GM19099 (cell line): ENCODE measurements around the gene MYO3B.

ENCODE experiments used
- POLR2A ChIP-seq: IDR thresholded peaks from 3 replicates; pipeline ENCODE4 v1.6.1; 2011; ENCODE audit warnings: low read depth; ENCODE audit not compliant: insufficient read length; ENCODE audit errors: extremely low read depth

Gene MYO3B

DNA sequence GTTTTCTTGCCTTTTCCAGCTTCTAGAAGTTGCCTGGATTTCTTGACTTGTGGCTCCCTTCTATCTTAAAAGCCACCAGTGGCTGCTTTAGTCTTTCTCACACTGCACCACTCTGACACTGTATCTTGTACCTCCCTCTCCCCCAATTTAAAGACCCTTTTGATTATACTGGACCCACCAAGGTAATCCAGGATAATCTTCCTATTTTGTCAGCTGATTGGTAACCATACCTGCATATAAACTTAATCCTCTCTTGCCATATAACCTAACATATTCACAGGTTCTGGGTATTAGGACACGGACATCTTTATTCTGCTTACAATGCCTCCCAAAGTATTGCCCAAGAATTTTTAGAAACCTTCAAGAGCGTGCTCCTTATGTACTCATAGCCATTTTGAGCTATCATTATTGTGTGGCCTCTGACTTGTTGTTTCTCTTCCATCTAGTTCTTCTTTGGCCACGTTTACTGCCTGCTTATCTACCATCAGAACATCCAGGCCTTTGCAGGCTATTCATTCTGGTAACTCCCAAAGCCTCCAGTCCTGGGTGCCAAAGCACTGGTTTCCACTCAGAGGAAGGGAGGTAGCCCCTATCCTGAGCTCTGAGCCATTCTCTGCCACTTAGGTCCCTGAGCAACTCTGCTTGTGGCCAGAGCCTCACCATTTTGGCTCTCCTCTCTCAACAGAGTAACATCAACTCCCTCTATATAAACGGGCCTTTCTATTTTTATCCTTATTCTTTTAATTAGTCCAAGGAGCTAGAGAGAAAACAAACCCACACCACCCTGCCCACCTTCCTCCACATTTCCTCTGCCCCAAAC lies 70.8 kb downstream of the MYO3B start:
- TF ChIP-seq POLR2A: no peak

DNA sequence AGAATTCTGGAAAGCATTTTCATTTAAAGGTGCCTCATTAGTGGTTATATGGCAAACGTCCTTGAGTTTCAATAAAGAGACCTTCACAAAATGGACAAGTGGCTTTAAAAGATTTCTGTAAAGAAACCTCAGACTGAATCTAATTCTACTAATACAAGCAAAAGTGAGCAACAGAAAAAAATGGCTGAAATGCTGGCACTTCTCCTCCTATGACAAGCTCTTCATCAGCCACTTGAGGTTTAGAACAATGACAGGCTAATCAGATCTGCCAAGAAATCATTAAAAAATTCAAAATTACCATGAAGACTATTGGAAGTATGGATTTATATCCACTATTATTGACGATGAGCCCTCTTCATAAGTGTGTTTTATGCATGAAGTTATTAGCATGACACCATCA lies 71.8 kb downstream of the MYO3B start:
- no peak for TF ChIP-seq POLR2A

DNA sequence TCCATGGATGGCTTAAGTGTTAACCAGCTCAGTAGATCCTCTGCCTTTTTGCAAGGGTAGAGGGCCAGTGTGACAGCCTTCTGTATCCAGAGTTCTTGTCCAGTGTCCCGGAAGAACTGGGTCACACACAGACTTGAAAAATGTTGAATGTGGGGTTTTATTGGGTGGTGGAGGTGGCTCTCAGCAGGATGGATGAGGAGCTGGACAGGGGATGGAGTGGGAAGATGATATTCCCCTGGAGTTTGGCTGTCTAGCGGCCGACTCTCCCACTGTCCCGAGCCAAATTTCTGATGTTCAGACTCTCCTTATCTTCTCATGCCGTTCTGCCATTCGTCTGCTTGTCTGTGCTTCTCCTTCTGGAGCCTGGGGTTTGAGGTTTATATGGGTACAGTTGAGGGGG lies 72.6 kb downstream of the MYO3B start:
- no peak for TF ChIP-seq POLR2A

DNA sequence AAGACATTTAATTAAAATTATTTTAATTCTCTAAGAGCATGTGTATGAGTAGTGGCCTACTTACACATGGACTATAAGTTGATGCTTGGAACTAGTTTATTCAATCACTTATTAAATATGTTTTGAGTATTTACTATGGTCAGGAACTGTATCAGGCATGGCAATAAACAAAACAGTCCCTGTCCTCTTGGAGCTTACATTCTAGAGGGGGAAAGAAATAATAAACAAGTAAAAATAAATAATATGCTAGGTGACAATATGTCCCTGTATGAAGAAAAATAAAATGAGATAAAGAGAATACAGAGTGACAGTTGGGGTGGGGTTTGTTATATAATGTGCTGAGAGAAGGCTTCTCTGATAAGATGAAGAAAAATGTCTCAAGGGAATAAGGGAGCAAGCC lies 74.5 kb downstream of the MYO3B start:
- no peak for TF ChIP-seq POLR2A

DNA sequence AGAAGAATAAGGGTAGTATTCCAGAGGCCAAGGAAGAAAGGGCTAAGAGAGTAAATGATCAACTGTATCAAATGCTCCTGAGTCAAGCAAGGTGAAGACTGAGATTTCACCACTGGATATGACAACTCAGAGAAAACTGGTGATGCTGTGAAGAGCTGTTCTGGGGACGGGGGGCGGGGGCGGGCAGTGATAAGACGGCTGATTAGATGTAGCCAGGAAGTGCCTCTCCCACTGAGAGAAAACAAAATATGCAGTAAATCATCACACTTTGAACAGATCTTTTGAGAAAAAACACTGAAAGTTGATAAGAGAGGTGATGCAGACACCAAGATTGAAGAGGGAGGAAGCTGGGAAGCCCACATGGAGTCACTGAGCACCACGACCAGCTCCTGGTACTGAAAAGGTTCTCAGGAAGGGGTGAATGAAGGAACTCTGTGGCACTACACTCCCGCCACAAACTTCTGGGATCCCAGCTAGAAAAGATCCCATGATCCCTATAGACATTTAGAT lies 75.8 kb downstream of the MYO3B start:
- TF ChIP-seq POLR2A: no peak

DNA sequence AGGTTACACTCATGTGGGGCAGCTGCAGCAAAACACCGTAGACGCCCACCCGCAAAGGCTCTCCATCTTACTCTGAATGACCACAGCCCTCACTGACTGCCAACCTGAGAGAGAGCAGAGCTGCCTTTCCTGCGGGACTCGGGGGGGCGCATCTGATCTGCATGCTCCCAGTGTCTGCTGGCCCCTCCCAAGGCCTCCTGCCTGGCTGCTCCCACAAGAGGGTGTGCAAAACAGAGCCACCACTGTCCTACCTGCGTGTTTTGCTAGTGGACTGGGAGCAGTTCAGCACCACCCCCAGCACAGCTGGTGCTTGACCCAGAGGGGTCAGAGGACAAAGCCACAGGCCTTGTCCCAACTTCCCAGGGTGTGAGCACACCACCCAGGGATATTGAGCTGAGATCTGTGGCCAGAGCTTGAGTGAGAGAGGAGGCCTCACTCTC lies 76.4 kb downstream of the MYO3B start:
- no peak for TF ChIP-seq POLR2A

DNA sequence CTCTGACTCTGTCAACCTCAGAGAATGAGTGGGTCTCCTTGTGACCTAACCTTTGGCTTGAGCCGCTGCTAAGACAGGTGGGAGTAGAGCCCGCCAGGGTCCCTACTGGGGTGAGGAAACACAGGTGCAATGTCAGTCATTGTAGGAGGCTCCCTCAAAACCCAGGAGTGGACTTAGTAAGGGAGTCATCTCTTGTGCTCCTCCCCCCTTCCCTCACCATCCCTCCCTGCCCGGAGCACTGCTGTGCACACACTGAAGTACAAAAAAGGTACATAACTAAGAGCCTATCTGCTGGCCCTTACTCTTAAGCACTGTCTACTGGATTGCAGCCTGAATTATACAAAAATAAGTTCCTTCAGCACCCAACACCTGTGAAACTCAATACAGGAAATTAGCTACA lies 77.2 kb downstream of the MYO3B start:
- TF ChIP-seq POLR2A: no peak

DNA sequence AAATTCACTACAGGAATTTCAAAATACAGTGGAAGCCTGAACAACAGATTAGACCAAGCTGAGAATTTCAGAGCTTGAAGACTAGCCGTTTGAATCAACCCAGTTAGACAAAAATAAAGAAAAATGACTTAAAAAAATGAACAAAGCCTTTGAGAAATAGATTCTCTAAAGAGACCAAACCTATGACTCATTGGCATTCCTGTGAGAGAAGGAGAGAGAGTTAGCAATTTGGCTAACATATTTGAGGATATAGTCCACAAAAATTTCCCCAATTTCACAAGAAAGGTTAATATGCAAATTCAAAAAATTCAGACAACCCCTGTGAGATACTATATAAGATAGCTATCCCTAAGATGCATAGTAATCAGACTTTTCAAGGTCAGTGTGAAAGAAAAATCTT lies 78.0 kb downstream of the MYO3B start:
- TF ChIP-seq POLR2A: no peak

DNA sequence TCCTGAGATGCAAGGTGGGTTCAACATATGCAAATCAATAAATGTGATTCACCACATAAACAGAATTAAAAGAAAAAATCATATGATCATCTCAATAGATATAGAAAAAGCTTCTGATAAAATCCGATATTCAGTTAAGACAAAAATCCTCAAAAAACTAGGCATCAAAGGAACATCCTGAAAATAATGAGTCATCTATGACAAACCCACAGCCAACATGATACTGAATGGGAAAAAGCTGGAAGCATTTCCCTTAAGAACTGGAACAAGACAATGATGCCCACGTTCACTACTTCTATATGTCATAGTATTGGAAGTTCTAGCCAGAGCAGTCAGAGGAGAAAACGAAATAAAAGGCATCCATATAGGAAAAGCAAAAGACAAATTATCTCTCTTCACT lies 80.4 kb downstream of the MYO3B start:
- TF ChIP-seq POLR2A: no peak

DNA sequence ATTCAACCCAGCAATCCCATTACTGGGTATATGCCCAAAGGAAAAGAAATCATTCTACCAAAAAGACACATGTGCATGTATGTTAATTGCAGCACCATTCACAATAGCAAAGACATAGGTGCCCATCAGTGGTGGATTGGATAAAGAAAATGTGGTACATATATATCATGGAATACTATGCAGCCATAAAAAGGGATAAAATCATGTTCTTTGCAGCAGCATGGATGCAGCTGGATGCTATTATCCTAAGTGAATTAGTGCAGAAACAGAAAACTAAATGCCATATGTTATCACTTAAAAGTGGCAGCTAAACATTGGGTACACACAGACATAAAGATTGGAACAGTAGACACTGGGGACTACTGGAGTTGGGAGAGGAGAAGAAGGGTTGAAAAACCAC lies 82.2 kb downstream of the MYO3B start:
- no peak for TF ChIP-seq POLR2A

DNA sequence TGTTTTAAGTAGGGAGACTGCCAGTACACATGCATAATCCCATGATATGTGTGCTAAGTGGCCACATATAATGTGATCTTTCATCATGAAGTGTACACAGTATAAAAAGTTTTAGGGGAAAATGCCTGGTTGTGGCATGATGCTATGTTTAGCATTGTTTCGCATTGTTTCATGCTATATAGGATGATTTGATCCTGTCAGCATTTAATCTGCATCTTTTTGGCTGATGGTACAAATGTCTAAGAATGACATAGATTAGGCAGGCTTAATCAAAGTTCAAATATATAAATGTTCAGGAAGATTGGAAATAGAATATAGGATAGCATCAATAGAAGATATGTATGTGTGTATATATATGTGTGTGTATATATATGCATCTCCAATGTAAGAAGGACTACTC lies 83.6 kb downstream of the MYO3B start:
- no peak for TF ChIP-seq POLR2A

DNA sequence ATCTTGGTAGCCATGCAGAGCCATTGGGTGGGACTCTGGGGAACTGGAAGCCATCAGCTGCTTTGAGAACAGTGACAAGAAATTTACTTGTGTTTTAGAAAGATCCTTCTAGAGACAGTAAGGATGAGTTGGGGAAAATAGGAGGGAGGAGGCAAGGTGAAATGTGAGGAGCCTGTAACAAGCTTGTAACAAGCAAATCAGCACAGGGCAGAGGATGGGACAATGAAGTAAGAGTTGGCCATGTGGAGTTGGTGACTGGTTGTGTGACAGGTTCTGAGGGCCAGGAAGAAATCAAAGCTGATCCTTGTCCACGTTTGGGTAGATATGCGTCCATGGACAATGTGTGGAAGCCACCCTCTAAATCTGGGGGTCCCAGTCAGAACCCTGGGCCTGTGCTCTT lies 84.4 kb downstream of the MYO3B start:
- no peak for TF ChIP-seq POLR2A

DNA sequence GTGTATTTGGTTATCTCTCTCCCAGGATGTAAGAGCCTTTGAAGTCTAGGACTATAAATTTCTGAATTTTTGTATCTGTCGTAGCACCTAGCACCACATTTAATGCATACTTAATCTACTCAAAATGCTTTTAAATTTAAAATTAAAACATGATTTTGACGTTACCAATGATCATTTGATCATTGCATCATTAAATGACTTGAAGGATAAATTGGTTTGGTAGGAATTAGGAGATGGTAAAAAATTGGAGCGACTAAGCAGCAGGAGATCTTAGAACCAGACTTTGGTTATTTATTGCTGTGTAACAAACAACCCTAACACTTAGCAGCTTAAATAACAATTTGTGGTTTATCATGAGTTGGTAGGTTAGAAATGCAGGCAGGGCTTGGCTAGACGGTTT lies 84.9 kb downstream of the MYO3B start:
- no peak for TF ChIP-seq POLR2A

DNA sequence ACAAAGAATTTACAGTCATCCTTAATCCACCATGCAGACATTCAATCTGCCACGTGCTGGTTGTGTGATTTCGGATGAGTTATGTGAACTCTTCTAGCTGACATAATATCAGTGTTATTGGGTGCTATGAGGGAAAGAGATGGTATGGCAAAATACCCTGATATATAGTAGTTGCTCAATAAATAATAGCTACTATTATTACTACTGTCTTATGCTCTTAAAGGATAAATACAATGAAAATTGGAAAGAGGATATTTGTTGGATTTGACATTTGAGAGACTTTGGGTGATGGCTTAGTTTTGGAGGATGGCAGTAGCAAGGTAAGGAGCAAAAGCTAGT lies 86.5 kb downstream of the MYO3B start:
- TF ChIP-seq POLR2A: no peak

DNA sequence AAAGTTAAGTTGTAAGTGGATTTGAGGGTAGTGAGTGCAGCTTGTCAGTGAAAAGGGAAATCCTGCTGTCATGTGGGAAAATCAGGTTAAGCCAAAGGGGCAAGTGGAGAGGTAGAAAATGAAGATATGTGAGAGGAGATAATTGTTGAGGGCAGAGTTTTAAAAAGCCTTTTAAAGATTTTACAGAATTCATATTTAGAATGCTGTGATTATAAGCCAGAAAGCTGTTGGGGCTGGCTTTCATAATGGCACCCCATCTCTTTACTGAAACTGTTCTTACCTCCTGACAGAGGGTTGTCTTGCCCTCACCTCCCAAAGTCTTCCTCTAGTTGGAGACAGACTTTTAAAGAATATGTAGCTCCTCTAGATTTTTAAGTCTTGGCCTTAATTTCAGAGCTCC lies 86.9 kb downstream of the MYO3B start:
- no peak for TF ChIP-seq POLR2A

DNA sequence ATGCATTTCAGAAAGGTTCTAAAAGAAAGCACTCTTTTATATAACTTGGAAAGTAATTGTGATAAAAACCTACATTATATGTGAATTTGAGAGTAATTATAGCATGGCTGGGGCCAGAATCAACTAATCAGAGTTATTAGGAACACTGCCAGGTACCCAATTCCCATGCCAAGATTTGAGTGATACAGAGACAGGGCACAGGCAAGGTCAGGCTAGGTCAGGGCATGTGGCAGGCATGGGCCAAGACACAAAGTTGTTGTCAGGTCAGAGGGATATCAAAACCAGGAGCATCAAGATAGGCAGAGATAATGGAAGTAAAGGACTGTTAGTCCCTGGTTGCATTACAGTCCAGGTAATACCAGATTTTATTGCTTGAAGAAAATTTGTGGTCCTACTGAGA lies 87.4 kb downstream of the MYO3B start:
- no peak for TF ChIP-seq POLR2A

DNA sequence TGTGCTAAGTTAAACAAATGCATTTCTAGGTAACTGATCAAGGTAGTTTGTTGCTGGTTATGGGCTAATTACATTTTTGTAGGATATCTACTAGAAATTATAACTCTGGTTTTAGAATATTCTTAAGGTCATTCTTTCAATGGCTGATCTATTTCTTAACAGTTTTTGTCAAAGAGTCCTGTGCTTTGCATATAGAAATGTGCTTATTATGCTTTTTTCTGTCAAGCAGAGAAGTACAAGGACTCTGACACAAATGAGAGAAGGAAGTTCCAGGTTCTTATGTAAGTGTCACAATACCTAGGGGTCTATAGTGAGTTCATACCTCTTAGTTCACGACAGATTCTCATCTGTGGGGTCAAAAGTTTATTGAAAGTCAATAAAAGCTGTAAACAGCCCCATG lies 88.4 kb downstream of the MYO3B start:
- TF ChIP-seq POLR2A: no peak
